Measurements from ENCODE around the gene SRL. TPM values are rescaled to one million over a fixed set of nuclear protein-coding genes. Genes with fewer than 3 reads are reported as not detected.

The SRL gene
- total RNA-seq: not detected

DNA sequence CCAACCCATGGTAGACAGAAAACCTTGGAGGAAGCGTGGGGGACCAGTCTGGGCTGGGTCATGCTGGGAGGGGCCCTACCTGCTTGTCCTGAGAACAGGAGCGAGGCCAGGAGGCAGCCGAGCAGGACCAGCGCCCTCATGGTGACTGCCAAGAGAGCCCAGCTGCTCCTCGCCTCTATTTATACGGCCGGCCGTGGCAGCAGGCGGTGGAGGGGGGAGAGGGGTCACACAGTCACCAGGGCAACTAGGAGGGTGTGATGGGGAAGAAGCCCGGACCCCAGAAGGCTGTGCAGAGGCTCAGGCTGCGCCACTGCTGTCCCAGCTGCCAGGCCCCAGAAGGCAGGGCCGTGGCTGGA lies at the start of gene SRL:
TSS of gene SRL (minus strand) at position 153 of the 356 bp plus-strand sequence. CDS start at position 140, 13 bp downstream.
- POLR2A ChIA-PET: interaction anchor here (0.6 kb wide), 1 partner anchor 246 kb away, joined by 4 read pairs; no protein-coding TSS in a partner anchor
- CTCF ChIA-PET: interaction anchor here (1.1 kb wide), 1 partner anchor 12 kb away, joined by 4 read pairs; no protein-coding TSS in a partner anchor

DNA sequence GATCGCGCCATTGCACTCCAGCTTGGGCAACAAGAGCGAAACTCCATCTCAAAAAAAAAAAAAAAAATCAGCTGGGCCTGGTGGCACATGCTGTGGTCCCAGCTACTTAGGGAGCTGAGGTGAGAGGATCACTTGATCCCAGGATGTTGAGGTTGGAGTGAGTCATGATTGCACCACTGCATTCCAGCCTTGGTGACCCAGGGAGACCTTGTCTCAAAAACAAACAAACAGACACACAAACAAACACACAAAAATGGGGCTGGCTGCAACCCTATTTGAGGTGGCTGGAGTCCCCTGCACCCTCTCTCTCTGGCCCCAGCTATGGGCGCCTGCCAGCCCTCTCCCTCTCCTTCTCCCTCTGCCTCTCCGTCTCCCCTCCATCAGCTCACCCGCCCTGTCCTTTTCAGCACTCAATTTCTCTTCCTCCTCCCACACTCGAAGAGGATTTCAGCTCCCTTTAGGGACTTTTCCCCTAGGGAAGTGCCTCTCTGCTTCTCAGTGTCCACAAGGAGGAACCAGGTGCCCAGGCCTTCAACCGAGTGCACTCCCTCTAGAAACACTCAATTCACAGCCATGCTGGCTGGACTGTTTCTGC lies 48.5 kb upstream of the SRL start:
- POLR2A ChIA-PET: no interaction called here

DNA sequence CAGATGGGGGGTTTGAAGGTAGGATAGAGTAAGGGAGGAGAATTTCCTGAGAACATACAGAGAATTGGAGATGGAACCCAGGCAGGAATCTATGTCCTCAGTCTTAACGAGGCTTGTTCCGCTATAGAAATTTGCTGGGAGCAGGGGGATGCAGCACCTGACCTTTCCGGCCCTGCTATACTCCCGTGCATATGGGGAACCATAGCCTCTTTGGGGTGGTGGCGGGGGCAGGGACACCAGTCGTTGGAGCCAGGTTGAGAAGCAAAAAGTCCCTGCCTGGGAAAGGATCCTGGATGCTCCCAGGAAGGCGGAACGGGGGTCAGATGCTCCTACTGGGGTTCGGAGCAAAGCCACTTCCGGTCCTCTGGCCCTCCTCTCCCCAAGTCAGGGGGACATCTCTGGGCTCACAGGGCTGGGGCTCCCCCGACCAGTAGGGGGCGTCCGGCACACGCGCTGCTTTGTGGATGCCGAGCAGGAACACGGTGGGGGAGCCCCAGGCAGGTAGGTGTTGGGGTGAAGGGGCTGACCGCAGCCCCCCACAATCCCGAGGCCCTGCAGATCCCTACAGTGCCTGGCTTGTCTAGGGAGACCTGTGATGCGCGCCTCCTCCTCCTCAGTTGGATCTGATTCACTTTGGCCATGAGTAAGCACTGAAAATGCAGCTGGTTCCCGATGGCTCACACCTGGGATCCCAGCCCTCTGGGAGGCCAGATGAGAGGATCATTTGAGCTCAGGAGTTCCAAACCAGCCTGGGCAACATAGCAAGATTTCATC lies 46.5 kb upstream of the SRL start:
- ChIA-PET CTCF (interaction anchor here (0.6 to 2.9 kb wide), 17 partner anchors 9 to 349 kb away, joined by 3 to 25 read pairs (median 4); partner anchors contain the start of gene TFAP4), POLR2A (no interaction called here)

More for the DNA sequence above, 48.5 kb upstream of the SRL start:
- CTCF ChIA-PET: interaction anchor here (0.7 to 2.9 kb wide), 3 partner anchors 36 to 42 kb away, joined by 3 to 25 read pairs (median 19); no protein-coding TSS in a partner anchor

DNA sequence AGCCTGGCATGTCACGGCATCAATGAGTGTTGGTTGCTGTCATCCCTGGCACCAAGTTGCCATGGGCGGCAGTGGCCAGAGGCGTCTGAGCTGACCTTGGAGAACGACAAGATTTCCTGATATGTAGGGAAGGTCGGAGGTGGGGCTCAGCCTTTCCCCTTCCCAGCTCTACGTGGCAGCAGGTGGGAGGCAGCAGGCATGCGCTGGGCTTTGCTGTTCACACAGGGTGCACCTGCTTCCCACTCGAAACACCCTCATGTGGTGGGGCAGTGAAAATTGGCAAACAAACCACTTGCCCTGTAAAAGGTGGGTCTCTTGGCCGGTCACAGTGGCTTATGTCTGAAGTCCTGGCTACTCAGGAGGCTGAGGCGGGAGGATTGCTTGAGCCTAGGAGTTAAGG lies 43.3 kb upstream of the SRL start:
- ChIA-PET POLR2A (no interaction called here), CTCF (interaction anchor here (0.7 to 2.5 kb wide), 2 partner anchors 12 kb away, joined by 3 to 8 read pairs; partner anchors contain the start of gene TFAP4)

DNA sequence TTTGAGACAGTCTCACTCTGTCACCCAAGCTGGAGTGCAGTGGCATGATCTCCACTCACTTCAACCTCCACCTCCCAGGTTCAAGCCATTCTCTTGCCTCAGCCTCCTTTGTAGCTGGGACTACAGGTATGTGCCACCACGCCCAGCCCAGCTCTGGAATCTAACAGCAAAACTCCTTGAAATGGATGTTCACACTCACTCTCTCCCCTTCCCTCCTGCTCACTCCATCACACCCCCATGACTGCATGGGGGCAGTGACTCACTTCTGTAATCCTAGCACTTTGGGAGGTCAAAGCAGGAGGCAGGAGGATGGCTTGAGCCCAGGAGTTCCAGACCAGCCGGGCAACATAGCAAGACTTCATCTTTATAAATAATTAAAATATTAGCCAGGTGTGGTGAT lies 42.1 kb upstream of the SRL start:
- ChIA-PET CTCF (interaction anchor here (0.9 to 2.5 kb wide), 2 partner anchors 10 to 44 kb away, joined by 4 to 8 read pairs; partner anchors contain the start of gene TFAP4), POLR2A (no interaction called here)

DNA sequence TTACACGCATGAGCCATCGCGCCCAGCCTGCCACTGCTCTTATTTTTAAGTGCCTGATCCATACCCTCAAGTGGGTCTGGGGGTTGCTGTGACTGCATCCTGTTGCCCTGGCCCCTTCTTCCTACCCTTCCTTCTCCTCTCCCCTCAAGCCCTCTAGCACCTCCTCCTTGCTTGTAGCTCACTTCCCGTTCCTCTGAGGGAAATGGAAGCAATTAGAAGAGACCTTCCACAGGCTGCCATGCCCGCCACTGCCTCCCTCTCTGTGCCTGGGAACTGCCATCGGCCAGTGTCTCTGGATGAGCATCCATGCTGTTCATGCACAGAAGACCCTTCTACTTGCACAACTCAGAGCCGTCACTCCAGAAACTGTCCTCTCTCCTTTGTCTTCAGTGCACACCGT lies 41.6 kb upstream of the SRL start:
- ChIA-PET POLR2A (no interaction called here), CTCF (interaction anchor here (2.5 kb wide), 1 partner anchor 10 kb away, joined by 8 read pairs; the partner anchor contains the start of gene TFAP4)

DNA sequence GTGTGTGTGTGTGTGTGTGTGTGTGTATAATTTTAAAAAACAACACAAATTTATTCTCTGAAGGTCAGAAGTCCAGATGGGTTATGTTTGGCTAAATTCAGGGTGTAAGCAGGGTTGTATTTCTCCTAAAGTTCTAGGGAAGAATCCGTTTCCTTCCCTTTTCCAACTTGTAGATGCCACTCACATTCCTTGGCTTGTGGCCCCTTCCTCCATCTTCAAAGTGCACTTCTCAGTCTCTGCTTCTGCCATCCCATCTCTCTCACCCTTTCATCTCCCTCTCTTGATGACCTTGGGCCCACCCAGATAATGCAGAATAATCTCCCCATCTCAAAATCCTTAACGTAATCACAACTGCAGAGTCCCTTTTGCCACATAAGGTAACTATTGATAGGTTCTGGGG lies 38.7 kb upstream of the SRL start:
- CTCF ChIA-PET: no interaction called here
- POLR2A ChIA-PET: no interaction called here

DNA sequence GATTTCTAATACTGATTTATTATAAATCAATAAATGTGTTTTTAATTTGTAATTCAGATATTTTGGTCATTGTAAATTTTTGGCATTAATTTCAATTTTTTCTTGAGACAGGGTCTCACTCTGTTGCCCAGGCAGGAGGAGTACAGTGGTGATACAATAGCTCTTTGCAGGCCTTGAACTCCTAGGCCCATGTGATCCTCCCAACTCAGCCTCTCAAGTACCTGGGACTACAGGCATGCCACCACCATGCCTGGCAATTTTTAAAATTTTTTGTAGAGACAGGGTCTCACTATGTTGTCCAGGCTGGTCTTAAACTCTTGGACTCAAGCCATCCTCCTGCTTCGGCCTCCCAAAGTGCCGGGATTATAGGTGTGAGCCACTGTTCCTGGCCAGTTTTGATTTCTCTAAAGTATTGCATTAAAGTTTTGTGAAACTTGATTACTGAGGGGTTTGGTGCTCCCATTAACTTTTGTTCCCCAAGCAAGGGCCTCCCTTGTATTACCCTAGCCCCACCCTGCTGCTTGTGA lies 36.2 kb upstream of the SRL start:
- POLR2A ChIA-PET: interaction anchor here (0.6 kb wide), 1 partner anchor 881 kb away, joined by 3 read pairs; no protein-coding TSS in a partner anchor
- CTCF ChIA-PET: interaction anchor here (0.6 to 2.4 kb wide), 2 partner anchors 17 to 24 kb away, joined by 3 to 6 read pairs; no protein-coding TSS in a partner anchor

DNA sequence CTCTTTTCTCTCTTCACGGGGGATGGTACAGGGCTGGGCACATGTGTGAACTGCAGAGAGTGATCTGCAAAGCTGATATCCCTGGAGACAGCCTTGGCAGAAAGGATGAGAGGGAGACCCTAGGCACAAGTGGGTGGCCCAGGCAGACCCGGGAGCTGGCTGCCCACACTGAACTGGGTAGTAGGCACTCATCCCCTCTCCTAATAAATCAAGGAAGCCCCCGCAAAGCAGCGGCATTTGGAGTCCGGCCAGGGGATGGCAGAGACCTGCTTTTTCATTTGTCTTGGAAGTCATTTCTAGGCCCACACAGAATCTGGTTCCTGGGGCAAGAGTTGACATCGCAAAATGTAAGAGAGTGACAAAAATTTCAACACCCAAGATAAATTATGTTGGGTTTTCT lies 34.0 kb upstream of the SRL start:
- ChIA-PET CTCF (no interaction called here), POLR2A (no interaction called here)

DNA sequence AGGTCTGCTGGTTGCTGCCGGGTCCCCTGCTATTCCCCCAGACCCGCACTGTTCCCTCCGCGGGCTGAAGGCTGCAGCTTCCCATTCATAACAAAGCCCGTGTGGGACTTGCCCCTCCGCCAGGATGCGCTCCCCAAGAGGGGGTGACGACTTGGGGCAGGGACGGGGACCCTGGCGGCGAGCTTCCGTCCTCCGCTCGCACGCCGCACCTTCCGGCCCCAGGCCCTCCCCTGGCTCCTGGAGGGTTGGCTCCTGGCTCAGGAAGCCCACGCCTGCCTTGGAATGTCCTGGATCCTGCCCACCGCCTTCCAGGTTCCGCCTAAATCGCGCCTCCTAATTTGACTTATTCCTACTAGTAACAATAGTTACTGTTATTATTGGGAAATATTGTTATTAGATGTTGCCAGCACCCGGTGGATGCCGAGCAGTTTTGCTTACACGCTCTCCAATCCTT lies 32.0 kb upstream of the SRL start:
- ChIA-PET POLR2A (interaction anchor here (1.4 to 4.0 kb wide), 2 partner anchors 20 to 35 kb away, joined by 3 to 33 read pairs; no protein-coding TSS in a partner anchor), CTCF (interaction anchor here (0.7 to 5.3 kb wide), 12 partner anchors 11 to 135 kb away, joined by 3 to 59 read pairs (median 5); no protein-coding TSS in a partner anchor)

DNA sequence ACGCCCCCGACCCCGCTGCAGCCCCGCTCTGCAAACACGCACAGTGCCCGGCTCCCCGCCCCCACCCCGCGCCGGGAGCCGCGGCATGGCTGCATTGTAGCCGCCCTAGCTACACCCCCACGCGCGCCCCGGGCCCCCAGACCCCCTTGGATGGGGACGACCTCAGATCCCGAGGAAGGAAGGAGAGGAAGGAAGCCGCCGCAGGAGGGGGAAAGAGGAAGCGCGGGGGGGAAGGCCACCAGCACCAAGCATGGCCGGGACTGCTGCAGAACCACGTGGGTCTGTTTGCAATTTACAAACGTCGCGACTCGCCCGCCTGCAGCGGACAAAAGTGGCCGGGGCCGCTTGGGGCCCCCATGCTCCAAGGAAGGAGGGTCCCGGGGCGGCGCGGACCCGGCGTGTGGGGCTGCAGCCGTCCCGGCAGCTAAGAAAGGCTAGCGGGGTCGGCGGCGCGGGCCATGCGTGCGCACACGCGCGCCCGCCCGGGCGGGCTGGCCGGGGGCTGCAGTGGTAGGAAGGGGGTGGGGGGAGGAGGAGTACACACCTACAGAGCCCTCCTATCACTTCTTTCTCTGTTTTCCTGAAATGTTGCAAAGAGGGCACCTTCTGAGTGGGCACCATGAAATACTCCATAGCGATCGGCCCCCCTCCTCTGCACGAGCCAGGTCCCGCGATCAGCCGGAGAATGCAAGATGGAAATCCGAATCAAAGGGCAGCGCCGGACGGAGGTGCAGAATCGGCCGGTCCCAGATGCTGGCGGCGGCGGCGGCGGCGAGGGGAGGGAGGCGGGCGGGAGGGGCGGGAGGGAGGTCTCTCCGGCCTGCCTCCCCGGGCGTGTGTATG lies 30.5 kb upstream of the SRL start:
- POLR2A ChIA-PET: interaction anchor here (0.6 to 4.0 kb wide), 16 partner anchors 12 to 748 kb away, joined by 3 to 33 read pairs (median 4); partner anchors contain the start of genes CREBBP, MGRN1 and NMRAL1
- CTCF ChIA-PET: interaction anchor here (0.6 to 5.3 kb wide), 15 partner anchors 12 to 449 kb away, joined by 3 to 59 read pairs (median 4); no protein-coding TSS in a partner anchor

DNA sequence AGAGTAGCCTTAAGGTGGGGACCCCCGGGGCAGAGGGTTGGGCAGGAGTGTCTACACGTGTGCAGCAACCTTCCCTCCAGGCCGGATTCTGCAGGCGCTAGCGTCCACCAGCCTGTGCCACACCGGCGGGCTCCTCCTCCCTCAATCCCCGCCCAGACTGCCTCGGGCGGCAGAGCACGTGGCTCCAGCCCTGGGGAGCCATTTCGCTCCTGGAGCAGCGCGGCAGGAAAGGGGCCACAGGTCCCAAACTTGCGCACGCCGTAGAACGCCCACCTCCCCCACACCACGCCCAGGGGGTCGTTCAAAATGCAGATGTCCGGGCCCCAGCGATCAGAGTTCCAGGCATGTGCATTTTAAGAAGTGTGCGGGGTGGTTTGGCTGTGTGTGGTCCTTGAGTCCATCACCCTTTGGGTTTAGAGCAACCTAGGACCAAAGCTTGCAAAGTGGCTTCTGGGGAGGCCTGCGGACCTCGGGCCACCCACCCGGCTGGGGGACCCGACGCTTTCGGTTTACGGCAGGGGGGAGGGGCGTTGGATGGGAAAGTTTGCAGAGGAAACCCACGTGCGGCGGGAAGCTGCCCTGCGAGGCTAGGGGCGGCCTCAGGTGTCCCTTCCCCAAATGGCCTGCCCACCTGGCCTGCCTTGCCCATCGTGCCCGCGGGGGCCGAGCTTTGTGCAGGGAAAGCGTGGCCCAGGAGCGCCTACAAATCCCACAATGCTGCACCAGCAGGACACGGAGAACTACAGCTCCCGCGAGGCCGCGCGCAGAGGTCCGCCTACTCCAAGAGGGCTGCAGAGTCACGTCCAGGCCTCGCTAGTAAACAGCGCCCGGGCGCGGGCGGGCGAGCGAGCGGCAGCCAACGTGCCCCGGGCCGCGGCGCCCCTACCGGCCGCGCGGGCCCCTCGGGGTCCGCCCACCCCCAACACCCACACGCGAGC lies 29.6 kb upstream of the SRL start:
- POLR2A ChIA-PET: interaction anchor here (0.6 to 4.0 kb wide), 10 partner anchors 11 to 747 kb away, joined by 3 to 33 read pairs (median 3); partner anchors contain the start of genes MGRN1 and NMRAL1

DNA sequence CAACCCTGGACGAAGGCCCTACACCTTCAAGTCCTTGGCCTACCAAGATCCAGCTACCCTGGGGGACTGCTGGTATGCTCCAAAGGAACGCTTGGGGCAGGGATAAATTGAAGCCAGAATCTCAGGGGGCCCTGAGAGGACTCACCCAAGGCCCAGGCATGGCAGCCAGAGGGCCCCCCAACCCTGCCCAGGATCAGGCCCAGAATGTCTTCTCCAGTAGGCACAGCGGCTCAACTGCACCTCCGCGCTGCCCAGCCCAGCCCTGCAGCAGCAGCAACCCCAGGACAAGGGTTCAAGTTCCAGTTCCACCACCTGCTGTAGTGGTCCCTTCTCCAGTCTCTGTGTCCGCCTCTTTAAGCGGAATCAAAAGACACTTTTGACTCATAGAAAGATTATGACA lies 28.7 kb upstream of the SRL start:
- ChIA-PET POLR2A (interaction anchor here (1.1 to 4.0 kb wide), 2 partner anchors 17 to 37 kb away, joined by 3 to 33 read pairs; no protein-coding TSS in a partner anchor), CTCF (interaction anchor here (1.4 to 5.3 kb wide), 3 partner anchors 9 to 58 kb away, joined by 4 to 59 read pairs (median 4); no protein-coding TSS in a partner anchor)

More for the DNA sequence above, 29.6 kb upstream of the SRL start:
- CTCF ChIA-PET: interaction anchor here (0.6 to 5.3 kb wide), 6 partner anchors 10 to 57 kb away, joined by 3 to 59 read pairs (median 4); no protein-coding TSS in a partner anchor

DNA sequence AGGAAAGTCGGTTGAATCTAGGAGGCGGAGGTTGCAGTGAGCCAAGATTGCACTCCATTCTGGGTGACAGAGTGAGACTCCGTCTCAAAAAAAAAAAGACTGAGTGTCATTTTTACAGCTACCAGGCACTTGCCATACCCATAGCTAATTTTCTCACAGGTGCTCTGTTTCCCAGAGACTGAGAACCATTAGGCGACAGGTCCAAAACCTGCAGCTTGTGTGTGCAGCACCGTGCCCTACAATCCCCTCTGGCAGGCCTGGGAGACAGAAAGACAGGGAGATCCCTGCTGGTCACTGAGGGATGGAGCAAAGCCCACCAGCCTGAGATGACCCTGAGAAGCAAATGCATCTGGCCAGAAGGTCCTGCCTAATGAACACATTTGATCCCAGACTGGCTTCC lies 28.2 kb upstream of the SRL start:
- ChIA-PET CTCF (interaction anchor here (1.4 to 5.3 kb wide), 2 partner anchors 8 to 17 kb away, joined by 4 to 59 read pairs; no protein-coding TSS in a partner anchor), POLR2A (interaction anchor here (1.1 to 4.0 kb wide), 2 partner anchors 17 to 37 kb away, joined by 3 to 33 read pairs; no protein-coding TSS in a partner anchor)

DNA sequence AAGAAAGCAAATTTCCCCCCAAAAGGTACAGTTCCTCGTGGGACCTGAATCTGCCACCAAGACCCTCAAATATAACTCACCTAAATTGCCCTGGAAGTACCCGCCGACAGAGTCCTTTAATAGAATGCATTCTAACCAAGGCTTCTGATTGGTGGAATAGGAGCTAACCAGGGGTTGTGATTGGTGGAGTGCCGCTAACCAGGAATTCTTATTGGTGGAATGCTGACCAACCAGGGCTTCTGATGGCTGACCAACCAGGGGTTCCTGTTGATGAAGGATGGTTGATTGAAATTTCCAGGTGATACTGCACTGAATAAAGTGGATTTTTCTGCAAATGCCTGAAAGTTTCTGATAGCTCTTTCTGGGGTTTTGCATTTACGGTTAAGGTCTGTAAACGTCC lies 24.5 kb upstream of the SRL start:
- POLR2A ChIA-PET: interaction anchor here (0.7 kb wide), 1 partner anchor 199 kb away, joined by 3 read pairs; no protein-coding TSS in a partner anchor
- CTCF ChIA-PET: interaction anchor here (4.7 kb wide), 1 partner anchor 13 kb away, joined by 24 read pairs; no protein-coding TSS in a partner anchor

DNA sequence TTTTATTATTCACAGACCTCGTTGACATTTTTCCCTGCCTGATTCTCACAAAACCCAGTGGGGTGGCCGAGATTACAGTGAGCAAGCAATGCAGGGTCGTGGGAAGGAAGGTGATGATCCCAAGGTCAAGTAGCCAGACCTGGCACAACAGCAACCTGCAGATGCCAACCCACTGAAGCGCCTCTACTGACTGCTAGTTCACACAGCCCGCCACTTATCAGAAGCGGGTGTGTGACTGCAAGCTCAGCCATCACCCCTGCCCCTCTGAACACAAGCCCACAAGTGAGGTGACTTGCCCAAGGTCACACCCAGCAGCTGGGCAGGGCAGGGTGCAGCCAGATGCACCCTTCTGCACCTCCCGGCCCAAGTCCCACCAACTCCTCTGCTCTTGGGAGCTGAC lies 23.8 kb upstream of the SRL start:
- CTCF ChIA-PET: interaction anchor here (0.9 to 4.7 kb wide), 2 partner anchors 12 to 23 kb away, joined by 3 to 24 read pairs; no protein-coding TSS in a partner anchor

DNA sequence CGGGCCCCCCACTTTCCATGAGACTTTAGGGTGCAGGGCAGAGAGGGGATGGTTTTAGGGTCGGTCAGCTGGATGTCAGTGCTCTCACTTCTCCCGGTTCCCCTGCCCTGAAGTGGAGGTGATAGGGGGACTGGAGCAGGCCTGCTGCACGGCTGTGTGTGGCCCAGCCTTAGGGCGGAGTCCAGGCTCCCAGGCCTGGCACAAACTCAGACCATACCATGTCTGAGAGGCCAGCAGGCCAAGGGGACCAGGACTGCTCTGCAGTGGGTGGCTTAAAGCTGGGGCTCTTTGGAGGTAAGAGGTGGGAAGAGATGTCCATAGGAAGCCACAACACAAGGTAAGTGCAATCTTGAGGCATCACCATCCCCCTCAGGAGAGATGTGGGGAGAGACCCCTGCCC lies 22.7 kb upstream of the SRL start:
- CTCF ChIA-PET: interaction anchor here (1.6 kb wide), 1 partner anchor 10 kb away, joined by 6 read pairs; no protein-coding TSS in a partner anchor
- POLR2A ChIA-PET: interaction anchor here (0.7 kb wide), 1 partner anchor 11 kb away, joined by 3 read pairs; no protein-coding TSS in a partner anchor

More for the DNA sequence above, 23.8 kb upstream of the SRL start:
- POLR2A ChIA-PET: interaction anchor here (0.7 kb wide), 1 partner anchor 200 kb away, joined by 3 read pairs; no protein-coding TSS in a partner anchor
